Endothelial cell (in vitro differentiated cells): ENCODE results near the gene CREBBP. TPM values are rescaled to one million over a fixed set of nuclear protein-coding genes. Genes with fewer than 3 reads are reported as not detected.

Experiments used
- DNase-seq: peaks from one replicate; pipeline ENCODE4 v3.0.0; 2021; ENCODE audit warnings: low spot score
- H3K27ac Mint-ChIP-seq: one replicate; pipeline ENCODE4 v1.8.0; 2021; ENCODE audit warnings: mixed read lengths, inconsistent platforms; ENCODE audit not compliant: unreplicated experiment
- H3K27me3 Mint-ChIP-seq: one replicate; pipeline ENCODE4 v1.8.0; 2021; ENCODE audit warnings: mild to moderate bottlenecking, moderate library complexity, mixed read lengths, inconsistent platforms; ENCODE audit not compliant: unreplicated experiment
- H3K36me3 Mint-ChIP-seq: one replicate; pipeline ENCODE4 v1.8.0; 2021; ENCODE audit warnings: mild to moderate bottlenecking, low read depth, mixed read lengths, inconsistent platforms; ENCODE audit not compliant: unreplicated experiment
- H3K4me1 Mint-ChIP-seq: one replicate; pipeline ENCODE4 v1.8.0; 2021; ENCODE audit warnings: mild to moderate bottlenecking, mixed read lengths, inconsistent platforms; ENCODE audit not compliant: unreplicated experiment
- H3K4me3 Mint-ChIP-seq: one replicate; pipeline ENCODE4 v1.8.0; 2021; ENCODE audit warnings: mild to moderate bottlenecking, mixed read lengths, inconsistent platforms; ENCODE audit not compliant: unreplicated experiment
- H3K9me3 Mint-ChIP-seq: one replicate; pipeline ENCODE4 v1.8.0; 2021; ENCODE audit warnings: mixed read lengths, inconsistent platforms; ENCODE audit not compliant: unreplicated experiment
- CTCF ChIP-seq: fragments of 200-600 bp; sonication (generic); IDR thresholded peaks from one replicate; pipeline ENCODE4 v1.5.0; 2021; ENCODE audit warnings: antibody characterized with exemption; ENCODE audit not compliant: unreplicated experiment
- total RNA-seq: library from RNA; stranded (reverse); fragmentation: NEBNext Ultra II Directional; extraction: Animal tissue kit (Norgen Biotek cat#: 25700); gene quantifications from one replicate; pipeline ENCODE4 v1.2.1, GENCODE V29; 2021; ENCODE audit not compliant: unreplicated experiment

Gene CREBBP
- total RNA-seq, 1 donor from 2014 or later: 66.3 TPM

- Mint-ChIP-seq H3K9me3 (no peaks in the 10 kb centered on the region), H3K4me3 (no peak overlapping the region), H3K27ac (peak overlapping the region; percentile 75), H3K27me3 (no peaks in the 10 kb centered on the region), H3K4me1 (peaks cover 38% of the 10 kb centered on the region), H3K36me3 (no peaks in the 10 kb centered on the region)
- no peak for TF ChIP-seq CTCF
- DNase-seq: no peak
Observed at GRCh38 chr16:3856367-3857141, 24.0 kb downstream of the CREBBP start.

GRCh38 chr16:3854750-3855541 lies 25.6 kb downstream of the CREBBP start:
- Mint-ChIP-seq H3K36me3 (no peaks in the 10 kb centered on the region), H3K27me3 (no peaks in the 10 kb centered on the region), H3K4me3 (no peak overlapping the region), H3K9me3 (no peaks in the 10 kb centered on the region), H3K4me1 (peaks cover 32% of the 10 kb centered on the region), H3K27ac (no peak overlapping the region)
- TF ChIP-seq CTCF: no peak
- DNase-seq: no peak

- DNase-seq: no peak
- no peak for TF ChIP-seq CTCF
- peaks cover 6% of the 10 kb centered on the region for H3K4me1 Mint-ChIP-seq
- H3K9me3 Mint-ChIP-seq: no peaks in the 10 kb centered on the region
- no peak overlapping the region for H3K4me3 Mint-ChIP-seq
- no peaks in the 10 kb centered on the region for H3K27me3 Mint-ChIP-seq
- no peak overlapping the region for H3K27ac Mint-ChIP-seq
- peaks cover 7% of the 10 kb centered on the region for H3K36me3 Mint-ChIP-seq
Observed at GRCh38 chr16:3850544-3850899, 30.0 kb downstream of the CREBBP start.

- H3K27me3 Mint-ChIP-seq: no peaks in the 10 kb centered on the region
- no peak overlapping the region for H3K4me3 Mint-ChIP-seq
- H3K4me1 Mint-ChIP-seq: peaks cover 6% of the 10 kb centered on the region
- H3K27ac Mint-ChIP-seq: no peak overlapping the region
- no peaks in the 10 kb centered on the region for H3K9me3 Mint-ChIP-seq
- peaks cover 7% of the 10 kb centered on the region for H3K36me3 Mint-ChIP-seq
- DNase-seq: no peak
- no peak for TF ChIP-seq CTCF
Observed at GRCh38 chr16:3849751-3850543, 30.6 kb downstream of the CREBBP start.
